ENCODE measurements around the gene RNF5. TPM values are rescaled to one million over a fixed set of nuclear protein-coding genes. Genes with fewer than 3 reads are reported as not detected.

The RNF5 gene
- total RNA-seq, 1 experiment from 2014 or later: 45.9 TPM

GRCh38 chr6:32194388-32194787, 16.2 kb downstream of the RNF5 start:
- no peak overlapping the region for H2AFZ ChIP-seq (ENCODE audit: low read depth, low read length, poor library complexity, severe bottlenecking)
- ChIA-PET CTCF (no interaction called here), POLR2A (interaction anchor here (1.8 kb wide), 1 partner anchor 9 kb away, joined by 11 read pairs; no protein-coding TSS in a partner anchor), RAD21 (ENCODE audit: low non-redundant PET in 1 of 2, low total read pairs in 2 of 2, uncharacterized antibody in 2 of 2, unreplicated experiment in 2 of 2) (no interaction called here)
- H3K4me2 ChIP-seq (ENCODE audit: low read length): peak overlapping the region; percentile 91
- peaks cover 27 to 62% of the 10 kb centered on the region in 2 experiments for H3K4me1 ChIP-seq (ENCODE audit: control insufficient read depth in 1 of 2, insufficient read depth in 2 of 2, low read length in 2 of 2)
- H3K79me2 ChIP-seq (ENCODE audit: insufficient read depth, low read length): peaks cover 3% of the 10 kb centered on the region; the same call in 1 of the 2 replicates
- BruUV-seq (replicated peaks): no TSS peak
- H3K27me3 ChIP-seq (ENCODE audit: insufficient read depth, low read length): no peaks in the 10 kb centered on the region
- TF ChIP-seq SIN3A (IDR thresholded peaks at IDR 0.05; ENCODE audit: low read depth) (no peak), JUND (IDR thresholded peaks at IDR 0.05) (no peak), CEBPB (IDR thresholded peaks at IDR 0.05; ENCODE audit: low read depth) (no peak), ELF1 (IDR thresholded peaks at IDR 0.05; ENCODE audit: borderline replicate concordance, low read depth) (no peak), CBX3 (IDR thresholded peaks at IDR 0.05; ENCODE audit: low read depth) (no peak), ZBTB33 (IDR thresholded peaks at IDR 0.05; ENCODE audit: extremely low read depth, insufficient replicate concordance, low read length) (no peak), POLR2AphosphoS5 (IDR thresholded peaks at IDR 0.05; ENCODE audit: low read depth, low read length) (no peak), ATF3 (IDR thresholded peaks at IDR 0.05) (no peak)
- DNase-seq (ENCODE audit: low read depth, low spot score) (no peak), ATAC-seq (no peak)
- peak overlapping the region; percentile 76 for H3K9ac ChIP-seq (ENCODE audit: low read length)
- peak overlapping the region in 1 of 2 experiments; percentile 65; a peak in 1 of 4 replicates for H3K4me3 ChIP-seq (replicated peaks in 1 of 2; ENCODE audit: low read depth in 1 of 2, low read length in 2 of 2)
- no peaks in the 10 kb centered on the region for H3K36me3 ChIP-seq (ENCODE audit: control insufficient read depth in 1 of 2, insufficient read depth in 2 of 2, low read length in 2 of 2)
- H3K27ac ChIP-seq (ENCODE audit: low read depth, low read length): peak overlapping the region; percentile 71
- H3K9me2 ChIP-seq (ENCODE audit: insufficient read depth): no peaks in the 10 kb centered on the region
- intact Hi-C loops (cut with micrococcal nuclease): no loop called here
- no peaks in the 10 kb centered on the region for H4K20me1 ChIP-seq (ENCODE audit: insufficient read depth)
- H3K9me3 ChIP-seq (ENCODE audit: control insufficient read depth in 1 of 2, insufficient read depth in 1 of 2, low read depth in 1 of 2, low read length in 2 of 2): no peaks in the 10 kb centered on the region
